RWPE2 (cell line): ENCODE results near the gene DNAJB5.

Experiments used
- ATAC-seq: fragments of 200-7000 bp; cut with Tn5 transposase; 3 replicates; pipeline ENCODE4 v1.9.1; 2021; ENCODE audit warnings: low read depth
- DNase-seq: peaks from one replicate; pipeline ENCODE4 v3.0.0-alpha.2; 2020; ENCODE audit warnings: low spot score
- H3K27ac ChIP-seq: fragments of 450-650 bp; 2 replicates; pipeline ENCODE4 v1.5.1; 2017; ENCODE audit warnings: mild to moderate bottlenecking; ENCODE audit not compliant: poor library complexity, severe bottlenecking
- H3K27me3 ChIP-seq: fragments of 250-450 bp; sonication (Bioruptor Pico); 2 replicates; pipeline ENCODE4 v1.5.1; 2021; ENCODE audit warnings: mild to moderate bottlenecking, moderate library complexity; ENCODE audit not compliant: insufficient read depth, poor library complexity, severe bottlenecking
- H3K36me3 ChIP-seq: fragments of 250-450 bp; sonication (Bioruptor Pico); 2 replicates; pipeline ENCODE4 v1.5.1; 2020; ENCODE audit warnings: low read depth, mild to moderate bottlenecking, moderate library complexity
- H3K4me1 ChIP-seq: fragments of 250-450 bp; sonication (Bioruptor Pico); 2 replicates; pipeline ENCODE4 v1.5.1; 2021; ENCODE audit warnings: mild to moderate bottlenecking, moderate library complexity; ENCODE audit not compliant: insufficient read depth, poor library complexity, severe bottlenecking
- H3K4me3 ChIP-seq: fragments of 250-450 bp; sonication (Bioruptor Pico); 2 replicates; pipeline ENCODE4 v1.5.1; 2021; ENCODE audit warnings: mild to moderate bottlenecking, moderate library complexity; ENCODE audit not compliant: severe bottlenecking
- H3K9me3 ChIP-seq: fragments of 250-450 bp; sonication (Bioruptor Pico); 2 replicates; pipeline ENCODE4 v1.5.1; 2021; ENCODE audit warnings: mild to moderate bottlenecking, moderate library complexity; ENCODE audit not compliant: severe bottlenecking
- CTCF ChIP-seq: fragments of 450-650 bp; IDR thresholded peaks from one replicate; pipeline ENCODE4 v1.5.1; 2017; ENCODE audit warnings: mild to moderate bottlenecking, moderate library complexity; ENCODE audit not compliant: poor library complexity, severe bottlenecking

Gene DNAJB5

GRCh38 chr9:34988218-34989002 is 1.1 kb upstream of the DNAJB5 start:
- no peaks in the 10 kb centered on the region for H3K36me3 ChIP-seq
- TF ChIP-seq CTCF = no peak
- peak overlapping the region; percentile 83 for H3K27ac ChIP-seq
- no peaks in the 10 kb centered on the region for H3K9me3 ChIP-seq
- no peaks in the 10 kb centered on the region for H3K27me3 ChIP-seq
- H3K4me3 ChIP-seq = peak overlapping the region; percentile 49
- ATAC-seq (no peak), DNase-seq (peak; percentile 38)
- H3K4me1 ChIP-seq = peaks cover 35% of the 10 kb centered on the region

- peak overlapping the region; percentile 49 for H3K4me3 ChIP-seq
- TF ChIP-seq CTCF = no peak
- peaks cover 45% of the 10 kb centered on the region for H3K4me1 ChIP-seq
- peak; percentile 62 for DNase-seq
- no peaks in the 10 kb centered on the region for H3K9me3 ChIP-seq
- no peaks in the 10 kb centered on the region for H3K36me3 ChIP-seq
- ATAC-seq = peak; percentile 0; the same call in 1 of the 3 replicates
- peak overlapping the region; percentile 83 for H3K27ac ChIP-seq
- H3K27me3 ChIP-seq = no peaks in the 10 kb centered on the region
Observed at GRCh38 chr9:34989946-34990635, 546 bp downstream of the DNAJB5 start.

- DNase-seq = peak; percentile 44
- Histone ChIP-seq H3K27me3 (no peaks in the 10 kb centered on the region), H3K36me3 (peaks cover 5% of the 10 kb centered on the region), H3K4me1 (peaks cover 54% of the 10 kb centered on the region), H3K4me3 (no peak overlapping the region), H3K9me3 (no peaks in the 10 kb centered on the region), H3K27ac (peak overlapping the region; percentile 83)
- no peak for TF ChIP-seq CTCF
- no peak for ATAC-seq
Observed at GRCh38 chr9:34990908-34991606, 1.5 kb downstream of the DNAJB5 start.

GRCh38 chr9:34991607-34992375 is 2.2 kb downstream of the DNAJB5 start:
- no peaks in the 10 kb centered on the region for H3K9me3 ChIP-seq
- peaks cover 11% of the 10 kb centered on the region for H3K36me3 ChIP-seq
- no peak overlapping the region for H3K4me3 ChIP-seq
- DNase-seq (peak; percentile 62), ATAC-seq (no peak)
- H3K27ac ChIP-seq = peak overlapping the region; percentile 83
- no peaks in the 10 kb centered on the region for H3K27me3 ChIP-seq
- TF ChIP-seq CTCF = peak; percentile 11
- H3K4me1 ChIP-seq = peaks cover 55% of the 10 kb centered on the region
